Measurements from ENCODE around the gene DCTPP1. TPM values are rescaled to one million over a fixed set of nuclear protein-coding genes. Genes with fewer than 3 reads are reported as not detected.

DCTPP1 gene
- total and polyA plus RNA-seq, 9 of the 15 experiments (the other 6 are each of a cell fraction or from before 2014, with no cell fraction given) = 45.0 to 132 (median 80.6) TPM

GRCh38 chr16:30378236-30379157 lies 51.3 kb downstream of the DCTPP1 start (continued):
- no peak for TF ChIP-seq CHAMP1 (IDR thresholded peaks at IDR 0.05)
- no peak; a peak in 1 of 4 replicates for TF ChIP-seq FOXA3 (CRISPR knock-in tag; conservative IDR thresholded peaks at IDR 0.05 in 1 of 2, IDR thresholded peaks at IDR 0.05 in 1 of 2)
- TF ChIP-seq ZNF347 (CRISPR knock-in tag; IDR thresholded peaks at IDR 0.05; ENCODE audit: low read depth) = no peak
- no peak for TF ChIP-seq ZNF174 (CRISPR knock-in tag; IDR thresholded peaks at IDR 0.05)
- no peak for TF ChIP-seq TRIM28 (IDR thresholded peaks at IDR 0.05)
- no peak for TF ChIP-seq U2AF1 (optimal IDR thresholded peaks at IDR 0.05; ENCODE audit: low read depth, low read length)
- 0 out of 2 replicates have a peak, but pooled peaks have one; percentile 32 for TF ChIP-seq ZNF165 (CRISPR knock-in tag; IDR thresholded peaks at IDR 0.05; ENCODE audit: borderline replicate concordance)
- no peak for TF ChIP-seq ZNF398 (CRISPR knock-in tag; IDR thresholded peaks at IDR 0.05)
- no peak for TF ChIP-seq PTBP1 (IDR thresholded peaks at IDR 0.05; ENCODE audit: low read depth, low read length)
- no peak for TF ChIP-seq RBM34 (IDR thresholded peaks at IDR 0.05; ENCODE audit: borderline replicate concordance, insufficient read depth, low read length)
- peak; percentile 45 to 53 for TF ChIP-seq E2F6 (IDR thresholded peaks at IDR 0.05; ENCODE audit: borderline replicate concordance in 1 of 2, extremely low read depth in 1 of 2, insufficient read depth in 1 of 2, insufficient read length in 1 of 2, low read depth in 1 of 2, low read length in 1 of 2, poor library complexity in 1 of 2, severe bottlenecking in 1 of 2)
- TF ChIP-seq ZNF12 (CRISPR knock-in tag; IDR thresholded peaks at IDR 0.05) = no peak
- TF ChIP-seq ATF4 (CRISPR knock-in tag; IDR thresholded peaks at IDR 0.05) = no peak
- TF ChIP-seq HDGF (IDR thresholded peaks at IDR 0.05) = 0 out of 2 replicates have a peak, but pooled peaks have one; percentile 18
- TF ChIP-seq USF1 (CRISPR knock-in tag; IDR thresholded peaks at IDR 0.05) = peak; percentile 33; the same call in 1 of the 2 replicates
- TF ChIP-seq POLR2AphosphoS2 (IDR thresholded peaks at IDR 0.05; ENCODE audit: low read length) = peak; percentile 75; the same call in 1 of the 2 replicates
- no peak for TF ChIP-seq ZFP36 (IDR thresholded peaks at IDR 0.05; ENCODE audit: low read depth, low read length, partially characterized antibody)
- TF ChIP-seq PHF20 (IDR thresholded peaks at IDR 0.05; ENCODE audit: partially characterized antibody) = peak; percentile 59
- 0 out of 2 replicates have a peak, but pooled peaks have one; percentile 54 for TF ChIP-seq MTA1 (IDR thresholded peaks at IDR 0.05; ENCODE audit: borderline replicate concordance)
- TF ChIP-seq NCOR1 (IDR thresholded peaks at IDR 0.05) = no peak

Data from K562 (cell line).